ENCODE results near the gene SLC25A38. TPM values are rescaled to one million over a fixed set of nuclear protein-coding genes. Genes with fewer than 3 reads are reported as not detected.
"Not testable (repeated sequence)": the region's sequence is repeated elsewhere in the genome, so short reads cannot be mapped to it uniquely, and the experiment has no call there.

Gene SLC25A38
- total RNA-seq, 2 experiments from 2014 or later, result 36.2 to 55.9 TPM

DNA sequence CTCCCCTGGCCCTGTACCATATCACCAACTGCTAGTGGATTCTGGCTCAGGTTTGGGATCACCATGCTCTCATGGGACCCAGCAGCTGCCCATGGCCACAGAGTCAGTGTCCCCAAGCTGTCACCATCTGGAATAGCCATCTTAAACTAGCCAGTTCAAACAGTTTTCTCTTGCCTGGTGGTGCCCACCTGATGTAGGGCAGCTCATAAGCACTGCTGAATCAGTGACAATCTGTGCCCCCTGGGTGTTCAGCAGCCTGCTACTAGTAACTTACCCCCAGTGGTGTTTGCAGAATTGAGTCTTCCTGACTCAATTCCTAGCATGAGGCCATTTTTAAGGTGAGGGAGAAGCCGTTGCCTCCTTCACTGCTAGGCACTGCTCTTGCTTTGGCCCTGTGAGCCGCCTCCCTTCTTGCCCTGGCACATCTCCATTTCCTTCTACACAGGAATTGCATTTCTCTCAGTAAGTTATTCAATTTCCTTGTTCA lies 31.3 kb downstream of the SLC25A38 start:
- DNase-seq (no peak), ATAC-seq (no peak)
- Mint-ChIP-seq H3K27me3 (no peaks in the 10 kb centered on the region), H3K36me3 (peaks cover 42% of the 10 kb centered on the region), H3K4me3 (no peak overlapping the region), H3K9me3 (ENCODE audit: low read depth) (no peaks in the 10 kb centered on the region), H3K27ac (peak overlapping the region; percentile 5), H3K4me1 (peaks cover 21% of the 10 kb centered on the region)
- CTCF ChIA-PET, result interaction anchor here (1.4 to 4.4 kb wide), 3 partner anchors 8 to 33 kb away, joined by 3 to 30 read pairs (median 8); partner anchors contain the start of gene RPSA

DNA sequence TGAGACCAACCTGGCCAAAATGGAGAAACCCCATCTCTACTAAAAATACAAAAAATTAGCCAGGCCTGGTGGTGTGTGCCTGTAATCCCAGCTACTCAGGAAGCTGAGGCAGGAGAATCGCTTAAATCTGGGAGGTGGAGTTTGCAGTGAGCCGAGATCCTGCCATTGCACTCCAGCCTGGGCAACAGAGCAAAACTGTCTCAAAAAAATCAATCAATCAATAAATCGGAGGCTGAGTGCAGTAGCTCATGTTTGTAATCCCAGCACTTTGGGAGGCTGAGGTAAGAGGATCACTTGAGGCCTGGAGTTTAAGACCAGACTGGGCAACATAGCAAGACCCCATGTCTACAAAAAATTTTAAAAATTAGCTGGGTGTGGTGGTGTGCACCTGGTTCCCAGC lies 32.1 kb downstream of the SLC25A38 start:
- DNase-seq; H3K4me3 Mint-ChIP-seq; H3K27ac Mint-ChIP-seq; H3K27me3 Mint-ChIP-seq; ATAC-seq; H3K9me3 Mint-ChIP-seq (ENCODE audit: low read depth): not testable (repeated sequence)
- peaks cover 15% of the 10 kb centered on the region for H3K4me1 Mint-ChIP-seq
- H3K36me3 Mint-ChIP-seq, result peaks cover 36% of the 10 kb centered on the region
- CTCF ChIA-PET, result interaction anchor here (1.8 to 4.4 kb wide), 2 partner anchors 9 to 32 kb away, joined by 8 to 30 read pairs; partner anchors contain the start of gene RPSA

GRCh38 chr3:39415983-39416382 lies 32.8 kb downstream of the SLC25A38 start:
- Mint-ChIP-seq H3K4me3 (no peak overlapping the region), H3K36me3 (peaks cover 31% of the 10 kb centered on the region), H3K27me3 (no peaks in the 10 kb centered on the region), H3K9me3 (ENCODE audit: low read depth) (no peaks in the 10 kb centered on the region), H3K27ac (peak overlapping the region; percentile 42), H3K4me1 (peaks cover 10% of the 10 kb centered on the region)
- DNase-seq (no peak), ATAC-seq (peak; percentile 38)
- CTCF ChIA-PET, result interaction anchor here (0.7 to 4.4 kb wide), 2 partner anchors 9 to 32 kb away, joined by 4 to 30 read pairs; partner anchors contain the start of gene RPSA

DNA sequence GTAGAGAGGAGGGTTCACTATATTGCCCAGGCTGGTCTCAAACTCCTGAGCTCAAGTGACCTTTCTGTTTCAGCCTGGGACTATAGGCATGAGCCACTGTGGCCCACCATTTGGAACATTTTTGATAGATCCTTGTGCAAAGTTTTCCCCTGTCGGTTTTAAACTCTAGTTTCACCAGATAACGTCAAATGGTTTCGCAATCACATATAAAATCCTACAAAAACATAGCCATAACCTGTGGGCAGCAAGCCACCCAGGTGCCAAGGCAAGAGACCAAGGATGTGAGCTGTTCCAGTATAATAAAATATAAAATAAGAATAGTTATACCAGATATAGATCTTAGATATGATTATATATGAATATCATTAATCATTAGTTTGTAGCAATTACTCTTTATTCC lies 33.8 kb downstream of the SLC25A38 start:
- ATAC-seq; H3K27me3 Mint-ChIP-seq; H3K4me3 Mint-ChIP-seq; H3K27ac Mint-ChIP-seq; DNase-seq; H3K4me1 Mint-ChIP-seq; H3K9me3 Mint-ChIP-seq (ENCODE audit: low read depth): not testable (repeated sequence)
- CTCF ChIA-PET, result interaction anchor here (0.7 to 4.4 kb wide), 3 partner anchors 8 to 83 kb away, joined by 3 to 30 read pairs (median 3); partner anchors contain the start of gene RPSA
- H3K36me3 Mint-ChIP-seq, result peaks cover 22% of the 10 kb centered on the region

DNA sequence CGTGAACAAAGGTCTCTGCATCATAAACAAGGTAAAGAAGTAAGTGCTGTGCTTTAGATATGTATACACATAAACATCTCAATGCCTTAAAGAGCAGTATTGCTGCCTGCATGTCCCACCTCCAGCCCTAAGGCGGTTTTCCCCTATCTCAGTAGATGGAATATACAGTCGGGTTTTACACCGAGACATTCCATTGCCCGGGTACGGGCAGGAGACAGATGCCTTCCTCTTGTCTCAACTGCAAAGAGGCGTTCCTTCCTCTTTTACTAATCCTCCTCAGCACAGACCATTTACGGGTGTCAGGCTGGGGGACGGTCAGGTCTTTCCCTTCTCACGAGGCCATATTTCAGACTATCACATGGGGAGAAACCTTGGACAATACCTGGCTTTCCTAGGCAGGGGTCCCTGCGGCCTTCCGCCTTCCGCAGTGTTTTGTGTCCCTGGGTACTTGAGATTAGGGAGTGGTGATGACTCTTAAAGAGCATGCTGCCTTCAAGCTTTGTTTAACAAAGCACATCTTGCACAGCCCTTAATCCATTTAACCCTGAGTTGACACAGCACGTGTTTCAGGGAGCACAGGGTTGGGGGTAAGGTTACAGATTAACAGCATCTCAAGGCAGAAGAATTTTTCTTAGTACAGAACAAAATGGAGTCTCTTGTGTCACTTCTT lies 35.5 kb downstream of the SLC25A38 start:
- H3K9me3 Mint-ChIP-seq (ENCODE audit: low read depth), result not testable (repeated sequence)

GRCh38 chr3:39419742-39420315 lies 36.7 kb downstream of the SLC25A38 start:
- Mint-ChIP-seq H3K27me3 (no peaks in the 10 kb centered on the region), H3K4me1 (no peaks in the 10 kb centered on the region), H3K36me3 (peaks cover 1% of the 10 kb centered on the region), H3K27ac (no peak overlapping the region), H3K4me3 (no peak overlapping the region), H3K9me3 (ENCODE audit: low read depth) (no peaks in the 10 kb centered on the region)
- DNase-seq (no peak), ATAC-seq (no peak)
- CTCF ChIA-PET, result no interaction called here

More for the DNA sequence above, 35.5 kb downstream of the SLC25A38 start:
- H3K27me3 Mint-ChIP-seq, H3K4me3 Mint-ChIP-seq, ATAC-seq, CTCF ChIA-PET, H3K27ac Mint-ChIP-seq, DNase-seq, H3K4me1 Mint-ChIP-seq, H3K36me3 Mint-ChIP-seq: not testable (repeated sequence)

GRCh38 chr3:39420543-39420942 lies 37.4 kb downstream of the SLC25A38 start:
- CTCF ChIA-PET, result no interaction called here

GRCh38 chr3:39423436-39423970 lies 40.3 kb downstream of the SLC25A38 start:
- DNase-seq (no peak), ATAC-seq (no peak)
- H3K9me3 Mint-ChIP-seq (ENCODE audit: low read depth), result no peaks in the 10 kb centered on the region
- H3K4me1 Mint-ChIP-seq, result no peaks in the 10 kb centered on the region
- CTCF ChIA-PET, result interaction anchor here (1.2 kb wide), 1 partner anchor 24 kb away, joined by 3 read pairs; no protein-coding TSS in a partner anchor
- no peaks in the 10 kb centered on the region for H3K36me3 Mint-ChIP-seq
- H3K4me3 Mint-ChIP-seq, result no peak overlapping the region
- no peak overlapping the region for H3K27ac Mint-ChIP-seq
- no peaks in the 10 kb centered on the region for H3K27me3 Mint-ChIP-seq

More at GRCh38 chr3:39420543-39420942, 37.4 kb downstream of the SLC25A38 start:
- ATAC-seq (no peak), DNase-seq (no peak)
- Mint-ChIP-seq H3K4me3 (no peak overlapping the region), H3K9me3 (ENCODE audit: low read depth) (no peaks in the 10 kb centered on the region), H3K27ac (no peak overlapping the region), H3K27me3 (no peaks in the 10 kb centered on the region), H3K4me1 (no peaks in the 10 kb centered on the region), H3K36me3 (no peaks in the 10 kb centered on the region)

DNA sequence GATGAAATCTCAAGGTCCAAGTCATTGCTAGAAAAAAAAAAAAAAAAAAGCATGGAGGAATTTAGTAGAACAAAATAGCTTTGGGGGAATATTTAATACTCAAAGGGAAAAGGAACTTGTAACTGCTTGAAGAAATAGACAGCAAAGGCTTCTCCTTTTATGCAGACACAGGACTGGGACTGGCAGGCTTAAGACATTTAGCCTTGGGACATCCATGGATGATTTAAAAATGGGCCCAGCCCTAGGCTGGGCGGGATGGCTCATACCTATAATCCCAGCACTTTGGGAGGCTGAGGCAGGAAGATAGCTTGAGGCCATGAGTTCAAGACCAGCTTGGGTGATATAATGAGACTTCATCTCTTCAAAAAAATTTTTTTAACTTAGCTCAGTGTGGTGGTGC lies 43.1 kb downstream of the SLC25A38 start:
- DNase-seq (no peak), ATAC-seq (no peak)
- Mint-ChIP-seq H3K36me3 (no peaks in the 10 kb centered on the region), H3K27ac (no peak overlapping the region), H3K4me3 (no peak overlapping the region), H3K4me1 (no peaks in the 10 kb centered on the region), H3K9me3 (ENCODE audit: low read depth) (no peaks in the 10 kb centered on the region), H3K27me3 (peaks cover 6% of the 10 kb centered on the region)
- CTCF ChIA-PET, result interaction anchor here (1.7 kb wide), 1 partner anchor 21 kb away, joined by 7 read pairs; no protein-coding TSS in a partner anchor

DNA sequence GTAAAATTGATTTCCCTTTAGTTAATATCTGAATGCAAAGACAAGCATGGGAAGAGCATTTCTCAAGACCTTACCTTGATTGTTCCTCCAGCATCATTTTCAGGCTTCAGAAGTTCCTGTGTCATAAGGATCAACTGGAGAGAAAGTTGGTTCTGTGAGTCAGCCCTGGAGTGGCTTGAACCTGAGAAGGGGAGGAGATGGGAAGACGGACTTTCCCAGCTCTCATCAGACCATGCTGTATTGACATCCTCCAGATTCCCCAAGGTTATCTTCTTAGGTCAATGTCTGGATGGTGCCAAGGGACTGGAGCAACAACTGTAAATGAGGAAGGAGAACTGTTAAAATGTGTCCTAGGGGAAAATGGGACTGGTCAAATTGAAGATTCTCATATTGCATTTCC lies 44.3 kb downstream of the SLC25A38 start:
- CTCF ChIA-PET, result interaction anchor here (1.7 kb wide), 1 partner anchor 19 kb away, joined by 7 read pairs; no protein-coding TSS in a partner anchor
- H3K4me1 Mint-ChIP-seq, result no peaks in the 10 kb centered on the region
- no peaks in the 10 kb centered on the region for H3K36me3 Mint-ChIP-seq
- H3K4me3 Mint-ChIP-seq, result no peak overlapping the region
- DNase-seq (no peak), ATAC-seq (no peak)
- peaks cover 6% of the 10 kb centered on the region for H3K27me3 Mint-ChIP-seq
- H3K27ac Mint-ChIP-seq, result no peak overlapping the region
- H3K9me3 Mint-ChIP-seq (ENCODE audit: low read depth), result no peaks in the 10 kb centered on the region

DNA sequence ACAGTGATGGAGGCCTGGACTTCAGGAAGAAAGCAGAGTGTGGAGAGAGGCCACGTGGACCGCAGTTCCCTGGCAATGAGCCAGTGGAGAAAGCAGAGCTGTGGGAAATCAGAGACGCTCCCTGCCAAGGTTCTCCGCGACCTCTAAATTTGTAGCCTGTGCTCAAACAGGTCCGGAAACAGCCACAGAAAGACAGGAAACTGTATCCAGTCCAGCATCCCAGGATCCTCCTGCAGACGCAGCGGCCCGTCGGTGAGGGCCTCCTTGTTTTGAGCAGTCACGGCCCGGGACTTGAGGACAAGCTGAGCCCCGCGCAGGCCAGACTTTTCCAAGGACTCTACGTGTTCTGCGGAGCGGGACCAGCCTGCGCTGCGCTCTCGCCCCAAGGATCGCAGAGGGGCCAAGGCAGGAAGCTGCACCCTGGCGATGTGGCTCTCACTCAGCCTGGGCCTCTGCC lies 45.6 kb downstream of the SLC25A38 start:
- CTCF ChIA-PET, result no interaction called here
- DNase-seq, result no peak
- Mint-ChIP-seq H3K4me1 (no peaks in the 10 kb centered on the region), H3K4me3 (no peak overlapping the region), H3K9me3 (ENCODE audit: low read depth) (no peaks in the 10 kb centered on the region), H3K36me3 (no peaks in the 10 kb centered on the region), H3K27ac (no peak overlapping the region), H3K27me3 (peaks cover 6% of the 10 kb centered on the region)
- no peak for ATAC-seq

GRCh38 chr3:39429466-39429865 lies 46.3 kb downstream of the SLC25A38 start:
- H3K9me3 Mint-ChIP-seq (ENCODE audit: low read depth), result no peaks in the 10 kb centered on the region
- no peak for ATAC-seq
- no peaks in the 10 kb centered on the region for H3K36me3 Mint-ChIP-seq
- CTCF ChIA-PET, result no interaction called here
- no peak for DNase-seq
- H3K4me1 Mint-ChIP-seq, result peaks cover 2% of the 10 kb centered on the region
- no peak overlapping the region for H3K27ac Mint-ChIP-seq
- H3K4me3 Mint-ChIP-seq, result no peak overlapping the region
- H3K27me3 Mint-ChIP-seq, result peaks cover 6% of the 10 kb centered on the region

GRCh38 chr3:39432342-39432741 lies 49.2 kb downstream of the SLC25A38 start:
- Mint-ChIP-seq H3K4me3 (no peak overlapping the region), H3K36me3 (no peaks in the 10 kb centered on the region), H3K27me3 (peaks cover 6% of the 10 kb centered on the region), H3K9me3 (ENCODE audit: low read depth) (no peaks in the 10 kb centered on the region), H3K4me1 (peaks cover 3% of the 10 kb centered on the region), H3K27ac (no peak overlapping the region)
- CTCF ChIA-PET, result interaction anchor here (1.0 kb wide), 1 partner anchor 17 kb away, joined by 4 read pairs; no protein-coding TSS in a partner anchor
- DNase-seq (no peak), ATAC-seq (no peak)

Data from activated CD8-positive, alpha-beta memory T cell treated with anti-CD3 and anti-CD28 coated beads, Interleukin-2, amount 10 ng/mL, durations not matched to agents 7 days and 5 days (primary cell).